ENCODE data around the gene ARHGAP26. TPM values are rescaled to one million over a fixed set of nuclear protein-coding genes. Genes with fewer than 3 reads are reported as not detected.

ARHGAP26 gene
- total RNA-seq, 1 donor from 2014 or later: 15.1 TPM

DNA sequence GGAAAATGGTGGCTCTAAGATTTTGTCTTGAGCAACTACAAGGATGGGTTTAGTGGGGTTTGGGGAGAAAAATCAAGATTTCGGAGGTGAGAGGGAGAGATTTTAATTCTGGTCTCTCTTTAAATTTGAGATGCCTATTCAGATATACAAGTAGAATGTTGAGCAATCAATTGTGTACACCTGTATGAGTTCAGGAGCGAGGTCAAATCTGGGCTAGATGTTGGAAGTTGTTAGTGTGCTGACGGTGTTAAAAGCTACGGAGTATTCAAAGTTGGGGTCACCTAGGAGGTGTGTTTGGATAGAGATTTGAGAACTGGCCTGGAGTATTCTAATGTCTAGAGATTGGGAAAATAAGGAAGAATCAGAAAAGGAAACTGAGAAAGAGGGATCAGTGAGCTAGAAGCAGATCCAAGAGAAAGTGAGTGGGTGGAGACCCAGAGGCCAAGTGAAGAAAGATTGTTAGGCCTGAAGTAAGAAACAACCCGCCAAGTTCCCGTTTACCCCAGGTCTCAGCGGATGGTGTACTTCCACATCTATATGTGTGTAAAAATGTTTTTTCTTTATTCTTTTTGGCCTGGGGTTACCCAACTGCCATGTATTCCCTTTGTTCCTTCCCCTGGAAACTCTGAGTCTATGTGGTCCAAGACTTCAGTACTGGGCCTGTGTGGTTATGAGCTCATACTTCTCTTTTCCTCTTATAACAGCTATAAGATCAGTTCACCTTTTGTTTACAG, 11.9 kb upstream of the ARHGAP26 start:
- Mint-ChIP-seq H3K27ac (peak overlapping the region; percentile 9), H3K36me3 (ENCODE audit: low read depth) (no peaks in the 10 kb centered on the region), H3K9me3 (no peaks in the 10 kb centered on the region), H3K4me3 (ENCODE audit: low read depth) (no peak overlapping the region), H3K27me3 (ENCODE audit: low read depth) (peaks cover 7% of the 10 kb centered on the region), H3K4me1 (ENCODE audit: low read depth) (peaks cover 17% of the 10 kb centered on the region)
- intact Hi-C loops (cut with micrococcal nuclease): no loop called here
- no peak for DNase-seq (ENCODE audit: low spot score)

DNA sequence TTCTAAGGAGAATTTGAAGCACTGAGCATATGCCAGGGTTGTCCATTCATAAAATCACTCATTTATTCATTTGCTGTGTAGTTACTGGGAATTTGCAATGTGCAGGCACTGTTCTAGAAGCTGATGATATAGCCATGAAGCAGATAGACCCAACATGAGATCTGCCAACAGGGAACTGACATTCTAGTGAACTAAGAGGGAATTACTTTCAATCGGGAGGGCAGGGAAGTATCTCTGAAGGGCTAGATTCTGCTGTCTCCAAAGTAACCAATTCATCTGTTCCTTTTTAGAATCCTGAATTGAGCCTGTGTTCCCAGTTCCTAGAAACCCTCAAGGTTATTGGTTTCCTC, 11.4 kb upstream of the ARHGAP26 start:
- intact Hi-C loops (cut with micrococcal nuclease): no loop called here
- no peaks in the 10 kb centered on the region for H3K9me3 Mint-ChIP-seq

DNA sequence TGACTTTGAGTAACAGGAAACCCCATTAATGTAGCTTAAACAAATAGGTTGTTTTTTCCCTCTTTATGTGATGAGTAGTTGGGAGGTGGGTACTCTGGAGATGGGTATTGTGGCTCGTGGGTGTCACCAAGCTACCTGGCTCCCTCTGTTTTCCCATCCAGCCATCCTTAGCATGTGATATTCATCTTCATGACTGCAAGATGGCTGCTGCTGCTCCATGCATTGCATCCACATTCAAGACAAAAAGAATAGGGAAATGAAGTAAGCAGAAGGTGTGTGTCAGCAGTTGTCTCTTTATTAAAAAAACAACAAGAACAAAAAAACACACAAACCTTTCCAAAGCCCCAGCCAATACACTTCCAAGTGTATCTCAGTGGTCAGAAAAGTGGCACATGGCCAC, 6.5 kb upstream of the ARHGAP26 start:
- Mint-ChIP-seq H3K4me3 (ENCODE audit: low read depth) (no peak overlapping the region), H3K27me3 (ENCODE audit: low read depth) (peaks cover 7% of the 10 kb centered on the region), H3K4me1 (ENCODE audit: low read depth) (peaks cover 1% of the 10 kb centered on the region), H3K27ac (no peak overlapping the region), H3K9me3 (no peaks in the 10 kb centered on the region), H3K36me3 (ENCODE audit: low read depth) (no peaks in the 10 kb centered on the region)
- DNase-seq (ENCODE audit: low spot score): no peak
- intact Hi-C loops (cut with micrococcal nuclease): no loop called here

More for the DNA sequence above, 11.4 kb upstream of the ARHGAP26 start:
- DNase-seq (ENCODE audit: low spot score): no peak
- Mint-ChIP-seq H3K27ac (no peak overlapping the region), H3K27me3 (ENCODE audit: low read depth) (peaks cover 7% of the 10 kb centered on the region), H3K4me3 (ENCODE audit: low read depth) (no peak overlapping the region), H3K36me3 (ENCODE audit: low read depth) (no peaks in the 10 kb centered on the region), H3K4me1 (ENCODE audit: low read depth) (peaks cover 16% of the 10 kb centered on the region)

DNA sequence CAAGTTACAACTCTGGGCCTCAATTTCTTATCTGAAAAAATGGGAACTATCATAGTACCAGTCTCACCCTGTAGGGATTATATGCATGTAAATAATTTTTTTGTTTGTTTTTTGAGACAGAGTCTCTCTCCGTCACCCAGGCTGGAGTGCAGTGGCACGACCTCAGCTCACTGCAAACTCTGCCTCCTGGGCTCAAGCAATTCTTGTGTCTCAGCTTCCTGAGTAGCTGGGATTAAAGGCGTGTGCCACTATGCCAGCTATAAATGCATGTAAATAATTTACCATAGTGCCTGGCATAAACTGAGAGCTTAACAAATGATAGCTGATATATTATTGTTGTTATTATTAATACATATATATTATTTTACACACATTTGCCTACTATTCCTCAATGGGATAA, 3.0 kb upstream of the ARHGAP26 start:
- H3K9me3 Mint-ChIP-seq: no peaks in the 10 kb centered on the region
- peaks cover 7% of the 10 kb centered on the region for H3K27me3 Mint-ChIP-seq (ENCODE audit: low read depth)
- intact Hi-C loops (cut with micrococcal nuclease): no loop called here
- H3K4me3 Mint-ChIP-seq (ENCODE audit: low read depth): no peak overlapping the region
- no peak for DNase-seq (ENCODE audit: low spot score)
- no peaks in the 10 kb centered on the region for H3K36me3 Mint-ChIP-seq (ENCODE audit: low read depth)
- H3K27ac Mint-ChIP-seq: no peak overlapping the region
- H3K4me1 Mint-ChIP-seq (ENCODE audit: low read depth): peaks cover 18% of the 10 kb centered on the region

DNA sequence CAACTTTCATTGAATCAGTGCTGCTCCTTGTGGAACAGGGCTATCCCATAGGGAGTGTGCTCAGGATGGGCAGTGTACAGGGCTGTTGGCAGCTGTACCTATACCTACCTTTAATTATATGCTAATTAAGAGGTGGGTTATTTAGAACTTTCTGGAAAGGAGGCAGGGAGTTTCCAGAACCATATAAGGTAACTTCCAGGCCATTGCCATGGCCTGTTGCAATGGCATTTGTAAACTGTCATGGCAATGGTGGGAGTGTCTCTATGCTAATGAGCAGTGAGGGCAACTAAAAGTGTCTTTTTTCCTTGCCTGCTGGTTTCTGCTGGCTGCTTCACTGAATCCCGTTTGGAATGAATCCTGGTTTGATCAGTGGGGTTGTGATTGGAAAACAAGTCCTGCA, 2.3 kb upstream of the ARHGAP26 start:
- H3K4me1 Mint-ChIP-seq (ENCODE audit: low read depth): peaks cover 25% of the 10 kb centered on the region
- H3K9me3 Mint-ChIP-seq: no peaks in the 10 kb centered on the region
- no peaks in the 10 kb centered on the region for H3K36me3 Mint-ChIP-seq (ENCODE audit: low read depth)
- no peak overlapping the region for H3K4me3 Mint-ChIP-seq (ENCODE audit: low read depth)
- H3K27ac Mint-ChIP-seq: no peak overlapping the region
- peaks cover 2% of the 10 kb centered on the region for H3K27me3 Mint-ChIP-seq (ENCODE audit: low read depth)
- intact Hi-C loops (cut with micrococcal nuclease): no loop called here
- no peak for DNase-seq (ENCODE audit: low spot score)

DNA sequence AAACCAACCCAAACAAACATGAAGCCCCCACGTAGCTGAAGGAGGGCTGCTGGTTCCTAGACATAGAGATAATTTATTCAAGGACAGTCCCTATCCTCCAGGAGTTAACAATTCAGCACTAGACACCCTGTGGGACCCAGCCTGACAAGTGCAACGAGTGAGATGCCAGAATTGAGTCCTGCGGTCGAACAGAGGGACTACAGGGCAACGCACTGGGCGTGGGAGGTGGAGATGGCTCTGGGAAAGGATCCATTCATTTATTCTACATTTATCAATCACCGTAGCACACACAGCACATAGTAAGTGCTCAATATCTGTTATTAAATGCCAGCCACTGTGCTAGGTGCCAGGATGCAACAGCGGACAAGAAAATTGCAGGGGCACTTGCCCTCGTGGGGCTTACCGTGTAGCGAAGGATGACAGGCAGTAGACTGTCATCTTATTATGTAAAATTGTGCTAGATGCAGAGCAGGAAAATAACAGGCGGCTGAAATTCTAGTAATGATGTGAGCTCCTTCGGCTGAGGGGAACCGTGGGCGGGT, 855 bp upstream of the ARHGAP26 start:
- H3K27me3 Mint-ChIP-seq (ENCODE audit: low read depth): no peaks in the 10 kb centered on the region
- no peaks in the 10 kb centered on the region for H3K36me3 Mint-ChIP-seq (ENCODE audit: low read depth)
- H3K4me3 Mint-ChIP-seq (ENCODE audit: low read depth): peak overlapping the region; percentile 88
- no peak for DNase-seq (ENCODE audit: low spot score)
- no peaks in the 10 kb centered on the region for H3K9me3 Mint-ChIP-seq
- intact Hi-C loops (cut with micrococcal nuclease): loop anchor here (1.0 kb wide), 3 partner anchors 20 to 98 kb away; no protein-coding TSS in a partner anchor
- peak overlapping the region; percentile 80 for H3K27ac Mint-ChIP-seq
- peaks cover 32% of the 10 kb centered on the region for H3K4me1 Mint-ChIP-seq (ENCODE audit: low read depth)

DNA sequence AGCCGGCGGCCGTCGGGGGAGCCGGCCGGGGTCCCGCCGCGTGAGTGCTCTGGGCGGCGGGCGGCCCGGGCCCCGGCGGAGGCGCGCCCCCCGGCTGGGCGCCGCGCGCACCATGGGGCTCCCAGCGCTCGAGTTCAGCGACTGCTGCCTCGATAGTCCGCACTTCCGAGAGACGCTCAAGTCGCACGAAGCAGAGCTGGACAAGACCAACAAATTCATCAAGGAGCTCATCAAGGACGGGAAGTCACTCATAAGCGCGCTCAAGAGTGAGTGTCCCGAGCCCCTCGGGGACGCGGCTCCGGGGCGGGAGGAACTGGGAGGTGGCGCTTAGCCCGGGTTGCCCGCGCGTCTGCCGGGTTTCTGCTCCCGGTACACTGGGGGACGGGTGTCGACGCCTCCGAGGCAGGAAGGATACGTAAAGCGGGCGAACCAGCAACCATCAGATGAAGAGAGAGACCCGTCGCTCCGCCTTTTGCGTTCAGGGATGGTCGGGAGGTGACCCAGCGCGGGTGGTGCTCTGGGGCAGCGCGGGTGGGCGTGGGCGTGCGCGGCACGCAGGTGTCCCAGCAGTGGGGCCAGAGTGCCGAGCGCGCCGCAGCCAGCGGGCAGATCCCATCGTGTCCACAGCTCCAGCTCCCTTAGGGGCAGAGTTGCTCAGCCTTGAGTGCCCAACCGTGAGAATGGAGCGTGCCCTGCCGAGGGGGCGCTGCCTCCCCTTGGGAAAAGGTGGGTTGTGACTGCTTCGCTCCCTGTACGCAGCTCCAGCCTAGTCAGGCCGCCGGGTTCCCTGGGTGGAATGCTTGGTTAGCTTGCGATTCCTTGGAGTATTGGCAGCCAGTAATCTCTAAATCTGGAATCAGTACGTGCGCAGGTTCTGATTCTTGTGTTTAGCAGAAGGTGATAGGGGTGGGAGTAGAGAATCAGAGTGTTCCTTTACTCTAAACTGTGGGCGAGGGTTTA, 753 bp downstream of the ARHGAP26 start:
- intact Hi-C loops (cut with micrococcal nuclease): loop anchor here (1.0 kb wide), 2 partner anchors 12 to 29 kb away; no protein-coding TSS in a partner anchor
- Mint-ChIP-seq H3K4me1 (ENCODE audit: low read depth) (peaks cover 34% of the 10 kb centered on the region), H3K4me3 (ENCODE audit: low read depth) (peak overlapping the region; percentile 91), H3K27ac (peak overlapping the region; percentile 89), H3K36me3 (ENCODE audit: low read depth) (no peaks in the 10 kb centered on the region), H3K9me3 (no peaks in the 10 kb centered on the region), H3K27me3 (ENCODE audit: low read depth) (no peaks in the 10 kb centered on the region)
- peak; percentile 65 for DNase-seq (ENCODE audit: low spot score)

DNA sequence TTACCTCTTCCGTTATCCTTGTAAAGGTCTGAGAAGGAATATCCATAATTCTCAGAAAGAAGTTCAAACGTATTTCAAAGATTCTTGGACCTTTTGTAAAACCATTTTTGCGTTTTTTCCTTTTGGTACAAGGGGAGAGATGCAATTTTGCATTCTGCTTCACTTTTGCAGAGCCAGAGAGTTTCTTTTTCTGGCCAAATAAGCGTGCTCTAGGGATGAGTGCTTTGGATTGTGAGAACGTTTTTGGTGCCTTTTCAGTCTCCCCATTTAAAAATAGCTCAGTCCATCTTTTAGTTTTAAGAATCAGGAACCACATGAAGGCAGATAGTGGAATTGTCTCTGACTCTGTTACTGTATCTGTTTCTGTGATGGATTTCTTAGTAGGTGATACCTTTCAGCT, 1.5 kb downstream of the ARHGAP26 start:
- peak overlapping the region; percentile 26 for H3K27ac Mint-ChIP-seq
- peaks cover 34% of the 10 kb centered on the region for H3K4me1 Mint-ChIP-seq (ENCODE audit: low read depth)
- no peaks in the 10 kb centered on the region for H3K9me3 Mint-ChIP-seq
- H3K36me3 Mint-ChIP-seq (ENCODE audit: low read depth): no peaks in the 10 kb centered on the region
- DNase-seq (ENCODE audit: low spot score): no peak
- no peaks in the 10 kb centered on the region for H3K27me3 Mint-ChIP-seq (ENCODE audit: low read depth)
- intact Hi-C loops (cut with micrococcal nuclease): no loop called here
- H3K4me3 Mint-ChIP-seq (ENCODE audit: low read depth): peak overlapping the region; percentile 91

DNA sequence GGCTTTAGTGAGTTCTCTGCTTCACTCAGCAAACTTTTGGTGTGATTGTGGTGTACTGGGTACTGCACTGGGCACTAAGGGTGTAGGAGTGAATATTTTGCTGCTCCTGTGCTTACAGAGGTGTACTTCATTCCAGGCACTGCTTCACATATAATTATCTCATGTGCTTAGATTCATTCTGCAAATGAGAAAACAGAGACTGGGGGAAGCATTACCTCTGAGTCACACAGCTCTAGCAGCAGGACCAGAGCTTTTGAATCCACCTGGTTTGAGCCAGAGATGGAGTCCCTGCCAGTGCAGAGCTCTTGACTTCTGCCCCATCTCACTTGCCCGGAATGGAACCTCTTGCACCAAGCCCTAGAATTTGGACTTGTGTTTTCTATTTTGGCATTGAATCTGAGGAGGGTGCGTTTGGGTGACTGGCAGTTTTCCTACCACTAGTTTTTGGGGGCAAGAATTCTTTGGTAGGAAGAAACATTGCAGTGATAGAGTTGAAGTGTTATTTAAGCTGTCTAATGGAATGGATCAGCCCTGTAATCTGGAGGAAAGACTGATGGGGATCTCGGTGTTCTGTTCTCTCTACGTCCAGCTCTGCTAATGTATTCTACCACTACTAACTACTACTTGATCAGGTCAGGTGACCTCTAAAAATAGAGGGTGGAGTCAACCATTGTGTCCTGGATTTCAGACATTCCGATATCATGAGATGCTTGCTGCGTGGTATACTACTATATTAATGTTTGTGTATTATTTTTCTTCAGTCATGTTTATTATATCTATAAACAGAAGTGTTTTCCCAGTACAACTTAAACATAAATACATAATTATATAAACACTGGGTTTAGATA, 2.5 kb downstream of the ARHGAP26 start:
- Mint-ChIP-seq H3K36me3 (ENCODE audit: low read depth) (no peaks in the 10 kb centered on the region), H3K27me3 (ENCODE audit: low read depth) (no peaks in the 10 kb centered on the region), H3K4me3 (ENCODE audit: low read depth) (no peak overlapping the region), H3K4me1 (ENCODE audit: low read depth) (peaks cover 41% of the 10 kb centered on the region), H3K9me3 (no peaks in the 10 kb centered on the region), H3K27ac (no peak overlapping the region)
- intact Hi-C loops (cut with micrococcal nuclease): no loop called here
- DNase-seq (ENCODE audit: low spot score): no peak

DNA sequence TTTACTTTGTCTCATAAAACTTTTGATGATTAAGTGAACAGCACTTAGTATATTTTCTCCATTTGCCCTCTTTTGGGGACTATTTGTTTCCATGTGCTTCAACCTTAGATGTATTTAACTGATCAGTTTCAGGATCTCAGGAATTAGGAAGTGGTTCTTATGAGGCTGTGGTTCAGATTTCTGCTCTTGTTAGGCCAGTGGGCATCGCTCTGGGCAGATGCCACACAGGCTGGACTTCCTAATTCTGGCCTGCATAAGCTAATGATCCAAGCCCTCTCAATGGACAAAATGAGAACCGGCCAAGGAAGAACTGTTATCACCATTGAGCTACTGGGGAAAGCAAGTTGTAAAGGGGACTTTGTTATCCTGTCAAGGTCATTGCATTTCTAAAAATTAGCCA, 6.9 kb downstream of the ARHGAP26 start:
- Mint-ChIP-seq H3K9me3 (no peaks in the 10 kb centered on the region), H3K4me1 (ENCODE audit: low read depth) (peaks cover 56% of the 10 kb centered on the region), H3K4me3 (ENCODE audit: low read depth) (no peak overlapping the region), H3K27me3 (ENCODE audit: low read depth) (no peaks in the 10 kb centered on the region), H3K27ac (no peak overlapping the region), H3K36me3 (ENCODE audit: low read depth) (no peaks in the 10 kb centered on the region)
- intact Hi-C loops (cut with micrococcal nuclease): no loop called here
- no peak for DNase-seq (ENCODE audit: low spot score)

DNA sequence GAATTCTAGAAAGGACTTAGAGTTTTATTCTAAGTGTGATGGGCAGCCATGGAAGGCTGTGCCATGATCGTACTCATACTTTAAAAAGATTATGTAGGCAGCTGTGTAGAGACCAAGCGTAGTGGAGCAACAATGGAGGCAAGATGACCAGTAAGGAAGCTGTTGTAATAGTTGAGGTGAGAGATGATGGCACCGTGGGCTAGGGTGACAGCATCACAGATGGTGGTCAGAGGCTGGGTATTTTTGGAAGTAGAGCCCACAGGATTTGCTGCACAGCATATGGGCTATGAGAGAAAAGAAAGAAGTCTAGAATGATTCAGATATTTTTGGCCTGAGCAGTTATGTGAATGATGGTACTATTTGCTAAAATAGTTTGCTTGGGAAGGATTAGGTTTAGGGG, 7.7 kb downstream of the ARHGAP26 start:
- no peaks in the 10 kb centered on the region for H3K9me3 Mint-ChIP-seq
- intact Hi-C loops (cut with micrococcal nuclease): no loop called here
- H3K4me1 Mint-ChIP-seq (ENCODE audit: low read depth): peaks cover 55% of the 10 kb centered on the region
- no peaks in the 10 kb centered on the region for H3K27me3 Mint-ChIP-seq (ENCODE audit: low read depth)
- H3K4me3 Mint-ChIP-seq (ENCODE audit: low read depth): no peak overlapping the region
- no peak for DNase-seq (ENCODE audit: low spot score)
- H3K27ac Mint-ChIP-seq: no peak overlapping the region
- H3K36me3 Mint-ChIP-seq (ENCODE audit: low read depth): no peaks in the 10 kb centered on the region

DNA sequence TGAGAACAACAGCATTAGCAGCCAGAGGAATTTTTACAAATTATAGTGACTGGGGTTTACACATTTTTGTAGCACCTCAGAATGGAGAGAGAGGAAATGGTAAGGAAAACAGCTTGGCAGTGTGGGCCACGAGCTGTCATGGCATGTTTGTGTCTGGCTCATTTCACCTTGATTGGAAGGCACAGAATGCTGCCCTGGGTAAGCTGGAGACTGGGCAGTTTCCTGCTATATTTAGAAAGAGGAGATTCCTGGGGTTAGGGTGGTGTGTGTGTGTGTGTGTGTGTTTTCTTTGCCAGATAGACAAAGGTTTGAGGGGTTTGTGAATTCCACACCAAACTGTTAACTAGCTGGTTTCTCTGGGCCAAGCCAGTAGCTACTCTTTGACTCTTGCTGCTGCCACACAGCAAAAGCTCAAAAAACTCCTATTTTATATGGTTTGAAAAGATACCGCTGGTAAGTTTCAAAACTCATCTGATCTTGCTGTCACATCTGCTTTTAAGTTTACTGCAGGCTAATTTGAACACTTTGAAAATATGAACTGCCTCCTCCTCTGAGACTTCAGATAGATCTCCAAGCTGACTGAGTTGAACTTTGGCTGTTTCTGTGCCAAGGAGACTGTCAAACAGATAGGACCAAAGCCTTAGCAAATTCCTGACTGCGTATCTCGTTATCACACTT, 9.1 kb downstream of the ARHGAP26 start:
- Mint-ChIP-seq H3K4me3 (ENCODE audit: low read depth) (no peak overlapping the region), H3K36me3 (ENCODE audit: low read depth) (no peaks in the 10 kb centered on the region), H3K4me1 (ENCODE audit: low read depth) (peaks cover 63% of the 10 kb centered on the region), H3K27ac (no peak overlapping the region), H3K9me3 (no peaks in the 10 kb centered on the region), H3K27me3 (ENCODE audit: low read depth) (no peaks in the 10 kb centered on the region)
- intact Hi-C loops (cut with micrococcal nuclease): no loop called here
- no peak for DNase-seq (ENCODE audit: low spot score)

Measured in activated T-helper 2 cell treated with anti-CD3 and anti-CD28 coated beads, Interferon-gamma antibody, Interleukin-2, Interleukin-4, amounts not matched to agents 10 μg/mL and 5 μg/mL and 100 μg/mL, durations not matched to agents 14 hours and 24 hours and 36 hours (primary cell).